GM06990 (cell line): ENCODE results near the gene ULK4.

ENCODE experiments used
- DNase-seq: peaks from one replicate; pipeline ENCODE4 v3.0.0-alpha.2; 2011; ENCODE audit not compliant: insufficient read length; ENCODE audit errors: extremely low read depth
- H3K27me3 ChIP-seq: replicated peaks from 2 replicates; pipeline ENCODE4 v1.6.0; 2011; ENCODE audit warnings: low read length; ENCODE audit not compliant: control insufficient read depth, insufficient read depth
- H3K36me3 ChIP-seq: 2 replicates; pipeline ENCODE4 v1.5.1; 2011; ENCODE audit warnings: low read length; ENCODE audit not compliant: control insufficient read depth, insufficient read depth
- H3K4me3 ChIP-seq: replicated peaks from 2 replicates; pipeline ENCODE4 v1.5.1; 2011; ENCODE audit warnings: low read depth, mild to moderate bottlenecking, control low read depth, low read length
- TF ChIP-seq, protein P1 (sequence below): IDR thresholded peaks from 2 replicates; pipeline ENCODE4 v1.5.1; 2011; ENCODE audit warnings: low read length, control low read depth, mild to moderate bottlenecking, inconsistent platforms; ENCODE audit not compliant: insufficient read depth, poor library complexity, severe bottlenecking

The ULK4 gene

DNA sequence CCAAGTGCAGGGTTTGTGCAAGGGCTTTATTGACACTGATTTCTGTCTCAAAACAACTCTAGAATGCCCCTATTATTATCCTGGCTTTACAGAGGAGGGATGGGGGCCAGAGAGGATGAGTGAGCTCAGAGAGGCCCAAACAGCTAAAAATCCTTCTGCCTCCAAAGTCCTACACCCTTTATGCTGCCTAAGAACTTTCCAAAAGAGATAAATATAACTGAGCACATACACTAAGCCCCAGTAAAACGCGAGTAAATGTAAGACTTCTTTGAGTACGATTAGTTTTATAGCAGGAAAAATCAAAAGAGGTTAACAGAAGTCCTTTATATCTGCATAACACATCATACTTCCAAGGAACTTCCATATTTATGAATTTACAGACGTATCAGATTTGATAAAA is 613.5 kb downstream of the ULK4 start:
- no peaks in the 10 kb centered on the region for H3K36me3 ChIP-seq
- no peak for DNase-seq
- TF ChIP-seq, protein P1, sequence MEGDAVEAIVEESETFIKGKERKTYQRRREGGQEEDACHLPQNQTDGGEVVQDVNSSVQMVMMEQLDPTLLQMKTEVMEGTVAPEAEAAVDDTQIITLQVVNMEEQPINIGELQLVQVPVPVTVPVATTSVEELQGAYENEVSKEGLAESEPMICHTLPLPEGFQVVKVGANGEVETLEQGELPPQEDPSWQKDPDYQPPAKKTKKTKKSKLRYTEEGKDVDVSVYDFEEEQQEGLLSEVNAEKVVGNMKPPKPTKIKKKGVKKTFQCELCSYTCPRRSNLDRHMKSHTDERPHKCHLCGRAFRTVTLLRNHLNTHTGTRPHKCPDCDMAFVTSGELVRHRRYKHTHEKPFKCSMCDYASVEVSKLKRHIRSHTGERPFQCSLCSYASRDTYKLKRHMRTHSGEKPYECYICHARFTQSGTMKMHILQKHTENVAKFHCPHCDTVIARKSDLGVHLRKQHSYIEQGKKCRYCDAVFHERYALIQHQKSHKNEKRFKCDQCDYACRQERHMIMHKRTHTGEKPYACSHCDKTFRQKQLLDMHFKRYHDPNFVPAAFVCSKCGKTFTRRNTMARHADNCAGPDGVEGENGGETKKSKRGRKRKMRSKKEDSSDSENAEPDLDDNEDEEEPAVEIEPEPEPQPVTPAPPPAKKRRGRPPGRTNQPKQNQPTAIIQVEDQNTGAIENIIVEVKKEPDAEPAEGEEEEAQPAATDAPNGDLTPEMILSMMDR = no peak

DNA sequence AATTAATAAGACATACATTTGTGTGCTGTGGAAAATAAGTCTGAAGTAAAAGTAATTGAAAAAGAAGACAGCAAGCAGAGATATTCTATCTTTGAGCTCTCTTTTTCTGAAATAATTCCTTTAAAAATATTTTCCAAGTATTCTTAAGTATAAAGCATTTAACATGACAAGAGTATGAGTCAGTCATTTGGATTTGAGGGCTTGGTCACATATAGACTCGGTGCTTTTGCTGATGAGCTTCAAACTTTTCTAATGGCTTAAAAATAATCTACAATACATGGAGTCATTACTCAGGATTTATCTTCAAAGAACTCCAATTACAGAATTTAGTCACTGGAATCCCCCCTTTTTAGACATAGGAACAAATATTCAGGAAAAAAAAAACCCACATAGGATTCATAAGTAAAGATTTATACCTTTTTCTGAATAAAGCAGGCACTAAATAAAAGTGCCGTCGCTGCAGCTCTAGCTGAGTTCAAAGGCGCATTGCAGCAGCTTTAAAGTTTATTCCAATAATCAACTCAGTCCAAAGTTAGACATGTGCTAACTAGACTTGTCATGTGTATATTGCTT is 615.1 kb downstream of the ULK4 start:
- DNase-seq = no peak
- Histone ChIP-seq H3K36me3 (no peaks in the 10 kb centered on the region), H3K27me3 (peaks cover 1% of the 10 kb centered on the region), H3K4me3 (no peak overlapping the region)
- TF ChIP-seq, protein P1 = no peak

More for the DNA sequence above, 613.5 kb downstream of the ULK4 start:
- Histone ChIP-seq H3K27me3 (peaks cover 1% of the 10 kb centered on the region), H3K4me3 (no peak overlapping the region)

DNA sequence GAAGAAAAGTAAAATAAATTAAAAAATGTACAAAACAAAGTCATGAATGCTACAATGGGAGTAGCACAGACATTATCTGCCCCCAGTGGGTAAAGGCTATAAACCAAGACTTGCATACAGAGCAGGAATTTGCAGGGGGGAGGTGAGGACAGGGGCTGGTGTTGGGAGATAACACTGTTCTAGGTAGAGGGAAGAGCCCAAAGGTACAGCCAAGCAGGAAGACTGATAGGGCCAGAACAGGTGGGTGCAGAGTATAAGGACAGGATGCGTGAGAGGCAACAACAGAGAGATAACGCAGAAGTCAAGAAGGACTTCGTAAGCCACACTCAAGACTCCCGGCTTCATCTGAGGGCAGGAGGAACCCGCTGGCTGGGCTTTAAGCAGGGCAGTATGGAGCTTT is 616.1 kb downstream of the ULK4 start:
- DNase-seq = no peak
- H3K27me3 ChIP-seq = peaks cover 1% of the 10 kb centered on the region
- H3K36me3 ChIP-seq = no peaks in the 10 kb centered on the region
- H3K4me3 ChIP-seq = no peak overlapping the region
- TF ChIP-seq, protein P1 = no peak

DNA sequence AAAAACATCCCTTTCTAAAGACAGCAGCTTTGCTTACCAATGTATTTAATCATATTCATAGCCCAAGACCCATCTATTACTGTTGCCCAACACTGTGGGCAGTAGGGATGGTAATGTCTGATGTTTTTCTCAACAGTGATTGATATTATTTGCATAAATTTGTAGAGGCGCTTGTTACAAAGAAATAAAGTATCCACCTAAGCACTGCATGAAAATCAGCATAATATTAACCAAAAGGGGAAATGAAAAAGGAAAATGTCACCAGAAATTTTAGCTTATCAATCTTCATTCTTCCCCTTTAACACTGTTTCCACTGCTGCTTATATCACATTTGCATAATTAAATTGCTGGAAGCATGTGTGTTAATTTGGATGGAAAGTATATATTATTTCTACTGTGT is 622.1 kb downstream of the ULK4 start:
- Histone ChIP-seq H3K27me3 (no peaks in the 10 kb centered on the region), H3K4me3 (no peak overlapping the region), H3K36me3 (no peaks in the 10 kb centered on the region)
- DNase-seq = no peak
- TF ChIP-seq, protein P1 = no peak

DNA sequence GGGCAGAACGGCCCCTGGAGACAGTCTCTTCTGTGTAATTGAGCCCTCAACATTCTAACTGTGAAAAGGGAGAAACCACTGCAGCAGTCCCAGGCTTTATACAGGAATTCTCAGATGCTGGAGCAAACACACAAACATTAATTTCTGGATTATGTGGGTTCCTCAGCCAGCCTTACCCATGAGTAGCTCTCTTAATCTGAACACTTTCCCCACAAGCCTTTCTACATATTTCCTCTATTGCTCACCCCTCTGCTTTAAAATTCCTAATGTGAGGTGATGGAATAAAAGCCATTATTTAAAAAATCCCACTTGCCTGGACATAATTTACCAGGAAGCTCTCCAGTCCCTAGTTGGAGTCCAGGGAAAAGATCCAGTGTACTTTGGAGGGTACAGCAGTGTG is 623.6 kb downstream of the ULK4 start:
- TF ChIP-seq, protein P1 = no peak
- DNase-seq = no peak
- H3K27me3 ChIP-seq = no peaks in the 10 kb centered on the region
- no peak overlapping the region for H3K4me3 ChIP-seq
- no peaks in the 10 kb centered on the region for H3K36me3 ChIP-seq

DNA sequence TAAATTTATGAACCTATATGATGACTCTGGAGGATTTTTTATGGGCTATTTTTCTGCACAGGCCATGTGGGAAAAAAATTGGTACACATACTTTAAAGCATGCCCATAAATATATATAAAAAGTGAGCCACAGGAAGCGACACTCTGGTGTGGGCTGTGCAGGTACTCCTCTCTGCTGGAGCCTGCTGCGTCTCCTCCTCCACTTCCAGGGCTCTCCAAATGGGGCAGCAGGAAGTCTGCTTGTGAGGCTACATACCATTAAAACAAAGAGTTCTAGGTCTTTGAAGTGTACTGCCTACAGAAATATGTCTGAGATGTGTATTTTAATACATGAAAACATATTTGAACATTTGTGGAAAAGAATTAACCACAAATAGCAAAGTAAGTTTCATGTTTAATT is 627.5 kb downstream of the ULK4 start:
- no peaks in the 10 kb centered on the region for H3K27me3 ChIP-seq
- TF ChIP-seq, protein P1 = no peak
- H3K4me3 ChIP-seq = no peak overlapping the region
- H3K36me3 ChIP-seq = no peaks in the 10 kb centered on the region
- DNase-seq = no peak
